HT-29 (cell line): ENCODE data around the gene FBF1. TPM values are rescaled to one million over a fixed set of nuclear protein-coding genes. Genes with fewer than 3 reads are reported as not detected.
"Not testable (repeated sequence)": the region's sequence is repeated elsewhere in the genome, so short reads cannot be mapped to it uniquely, and the experiment has no call there.

Experiments
- DNase-seq: peaks from one replicate; pipeline ENCODE4 v3.0.0-alpha.2; 2015; ENCODE audit warnings: low spot score
- total RNA-seq: library from RNA; depleted of rRNA; stranded (reverse); fragments of >200 nt; shearing (Covaris generic); gene quantifications from 2 replicates; pipeline ENCODE4 v1.2.3, GENCODE V29; 2014; rRNA removed

Gene FBF1, protein sequence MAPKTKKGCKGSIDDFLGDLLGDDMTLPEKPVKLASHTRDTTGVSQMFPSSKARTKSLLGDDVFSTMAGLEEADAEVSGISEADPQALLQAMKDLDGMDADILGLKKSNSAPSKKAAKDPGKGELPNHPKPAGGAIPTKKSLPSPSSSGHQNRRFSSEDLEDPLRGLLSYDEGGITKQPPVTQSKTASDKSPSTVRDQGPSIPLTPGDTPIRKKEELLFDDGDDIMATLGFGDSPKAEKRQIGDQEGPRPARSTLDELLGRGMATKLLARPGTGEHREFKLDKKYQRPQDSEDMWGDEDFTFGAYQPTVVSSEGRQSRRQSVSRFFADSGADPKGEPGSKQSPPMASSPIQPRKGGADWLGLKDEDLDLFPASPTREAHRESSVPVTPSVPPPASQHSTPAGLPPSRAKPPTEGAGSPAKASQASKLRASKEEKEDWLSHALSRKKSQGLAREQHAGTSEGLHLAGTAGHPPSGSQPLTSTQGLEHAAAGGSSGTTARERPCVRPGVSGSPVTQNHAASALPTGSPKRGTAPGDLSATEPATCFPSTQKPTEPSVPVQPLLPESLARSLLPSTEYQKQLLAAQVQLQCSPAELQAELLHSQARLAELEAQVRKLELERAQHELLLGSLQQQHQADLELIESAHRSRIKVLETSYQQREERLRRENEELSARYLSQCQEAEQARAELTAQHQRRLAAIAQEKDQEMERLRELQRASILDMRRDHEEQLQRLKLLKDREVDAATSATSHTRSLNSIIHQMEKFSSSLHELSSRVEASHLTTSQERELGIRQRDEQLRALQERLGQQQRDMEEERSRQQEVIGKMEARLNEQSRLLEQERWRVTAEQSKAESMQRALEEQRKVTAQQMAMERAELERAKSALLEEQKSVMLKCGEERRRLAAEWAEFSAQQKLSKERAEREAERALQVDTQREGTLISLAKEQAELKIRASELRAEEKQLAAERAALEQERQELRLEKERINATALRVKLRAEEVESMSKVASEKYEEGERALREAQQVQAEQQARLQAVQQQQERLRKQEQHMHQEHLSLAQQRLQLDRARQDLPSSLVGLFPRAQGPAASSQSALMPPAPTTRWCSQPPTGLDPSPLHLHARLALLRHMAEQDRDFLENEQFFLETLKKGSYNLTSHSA
- 7.4 and 13.1 TPM in 2 replicates for total RNA-seq

DNA sequence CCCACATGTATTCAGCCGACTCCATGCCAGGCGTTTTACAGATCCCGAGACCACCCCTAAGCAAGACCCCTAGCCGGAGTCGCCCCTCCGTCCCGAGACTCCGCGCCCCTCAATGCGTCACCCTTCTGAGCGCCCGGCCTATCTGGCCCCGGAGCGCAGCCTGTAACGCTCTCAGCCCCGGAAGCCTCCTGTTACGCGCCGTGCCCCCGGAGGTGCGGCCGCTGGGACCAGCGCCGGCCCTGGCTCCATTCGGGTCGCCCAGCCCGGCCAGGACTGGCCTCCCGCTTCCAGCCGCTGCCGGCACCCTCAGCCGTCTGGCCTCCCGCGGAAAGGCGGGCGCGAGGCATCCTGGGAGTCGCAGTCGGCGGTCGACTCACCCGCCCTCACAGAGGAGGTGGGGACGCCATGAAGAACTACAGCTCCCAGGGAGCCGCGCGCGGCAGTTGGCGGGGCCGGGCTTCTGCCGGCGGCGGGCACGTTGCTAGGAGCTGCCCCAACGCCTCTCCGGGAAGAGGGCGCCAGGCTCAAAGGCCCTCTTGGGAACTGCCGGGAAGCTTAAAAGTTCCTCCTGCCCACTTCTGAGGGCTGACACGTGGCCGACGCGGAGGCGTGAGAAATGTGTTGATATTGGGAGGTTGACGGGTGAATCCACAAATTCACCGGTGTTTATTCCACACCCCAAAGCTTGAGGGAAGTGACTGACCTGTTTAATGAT lies at the start of gene FBF1:
Gene FBF1, minus strand, starts transcription at position 316 of the 715 bp plus-strand sequence. CDS start 2,893 bp downstream, outside the sequence.
- peak; percentile 95 for DNase-seq

DNA sequence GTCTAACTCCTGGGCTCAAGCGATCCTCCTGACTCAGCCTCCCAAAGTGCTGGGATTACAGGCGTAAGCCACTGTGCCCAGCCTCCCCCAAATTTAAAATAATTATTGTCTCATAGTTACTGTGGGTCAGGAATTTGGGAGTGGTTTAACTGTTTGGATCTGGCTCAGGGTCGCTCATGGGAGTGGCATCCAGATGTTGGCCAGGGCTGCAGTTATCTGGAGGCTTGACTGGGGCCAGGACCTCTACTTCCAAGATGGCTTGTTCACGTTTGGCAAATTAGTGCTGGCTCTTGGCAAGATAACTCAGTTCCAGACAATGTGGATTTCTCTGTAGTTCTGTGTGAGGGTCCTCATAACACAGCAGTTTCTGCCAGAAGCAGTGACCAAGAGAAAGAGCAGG lies 46.2 kb upstream of the FBF1 start:
- DNase-seq, result no peak

DNA sequence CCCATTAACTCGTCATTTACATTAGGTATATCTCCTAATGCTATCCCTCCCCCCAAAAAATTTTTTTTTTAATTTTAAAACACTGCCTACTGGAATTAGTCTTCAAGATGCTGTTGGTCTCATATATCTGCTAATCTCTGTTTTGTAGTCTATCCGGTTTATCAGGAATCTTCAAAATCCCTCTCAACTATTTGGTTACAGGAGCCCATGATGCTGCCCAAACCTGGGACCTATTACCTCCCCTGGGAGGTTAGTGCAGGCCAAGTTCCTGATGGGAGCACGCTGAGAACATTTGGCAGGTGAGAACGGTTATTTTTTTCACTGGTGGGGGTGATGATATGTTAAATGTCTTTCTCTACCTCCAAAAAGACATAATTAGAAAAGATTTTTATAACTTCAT lies 45.1 kb upstream of the FBF1 start:
- DNase-seq, result no peak

DNA sequence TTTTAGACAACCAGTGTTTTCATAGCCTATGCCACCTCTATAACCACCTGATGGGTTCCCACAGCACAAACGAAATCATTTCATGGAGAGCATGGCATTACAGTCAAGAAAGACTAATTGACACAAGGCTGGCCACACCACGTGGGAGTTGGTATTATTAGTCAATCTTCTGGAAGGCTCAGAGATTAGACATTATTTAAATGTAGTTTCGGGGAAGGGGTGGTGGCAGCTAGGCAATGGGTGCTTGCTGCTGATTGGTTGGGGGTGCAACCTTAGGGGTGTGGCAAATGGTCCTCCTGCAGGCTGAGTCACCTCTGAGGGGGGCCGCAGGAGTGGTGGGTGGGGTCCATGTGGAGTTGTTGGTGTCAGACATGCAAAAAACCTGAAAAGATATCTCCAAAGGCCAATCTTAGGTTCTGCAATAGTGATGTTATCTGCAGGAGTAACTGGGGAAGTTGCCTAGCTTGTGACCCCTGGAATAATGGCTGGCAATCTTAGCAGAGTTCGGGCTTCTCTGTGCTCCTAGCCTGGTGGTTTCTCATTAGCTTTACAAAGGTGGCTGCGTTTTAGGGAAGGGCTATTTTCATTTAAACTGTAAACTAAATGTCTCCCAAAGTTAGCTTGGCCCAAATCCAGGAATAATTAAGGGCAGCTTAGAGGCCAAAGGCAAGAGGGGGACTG lies 42.8 kb upstream of the FBF1 start:
- no peak for DNase-seq

DNA sequence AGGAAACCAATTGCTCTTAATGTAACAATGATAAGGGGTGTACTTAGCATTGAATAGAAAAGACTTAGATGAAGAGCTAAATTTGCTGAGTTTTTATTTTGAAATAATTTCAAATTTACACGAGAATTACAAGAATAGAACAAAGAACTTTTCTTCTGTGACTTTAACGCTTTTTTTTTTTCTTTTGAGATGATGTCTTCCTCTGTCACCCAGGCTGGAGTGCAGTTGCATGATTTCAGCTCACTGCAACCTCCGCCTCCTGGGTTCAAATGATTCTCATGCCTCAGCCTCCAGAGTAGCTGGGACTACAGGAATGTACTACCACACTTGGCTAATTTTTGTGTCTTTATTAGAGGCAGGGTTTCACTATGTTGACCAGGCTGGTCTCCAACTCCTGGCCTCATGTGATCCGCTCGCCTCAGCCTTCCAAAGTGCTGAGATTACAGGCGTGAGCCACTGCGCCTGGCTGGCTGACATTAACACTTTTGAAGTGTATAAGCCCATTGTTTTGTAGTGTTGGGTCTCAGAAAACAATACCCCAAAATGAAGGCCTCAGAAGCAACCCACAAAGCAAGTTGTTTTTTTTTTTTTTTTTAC lies 40.3 kb upstream of the FBF1 start:
- no peak for DNase-seq

DNA sequence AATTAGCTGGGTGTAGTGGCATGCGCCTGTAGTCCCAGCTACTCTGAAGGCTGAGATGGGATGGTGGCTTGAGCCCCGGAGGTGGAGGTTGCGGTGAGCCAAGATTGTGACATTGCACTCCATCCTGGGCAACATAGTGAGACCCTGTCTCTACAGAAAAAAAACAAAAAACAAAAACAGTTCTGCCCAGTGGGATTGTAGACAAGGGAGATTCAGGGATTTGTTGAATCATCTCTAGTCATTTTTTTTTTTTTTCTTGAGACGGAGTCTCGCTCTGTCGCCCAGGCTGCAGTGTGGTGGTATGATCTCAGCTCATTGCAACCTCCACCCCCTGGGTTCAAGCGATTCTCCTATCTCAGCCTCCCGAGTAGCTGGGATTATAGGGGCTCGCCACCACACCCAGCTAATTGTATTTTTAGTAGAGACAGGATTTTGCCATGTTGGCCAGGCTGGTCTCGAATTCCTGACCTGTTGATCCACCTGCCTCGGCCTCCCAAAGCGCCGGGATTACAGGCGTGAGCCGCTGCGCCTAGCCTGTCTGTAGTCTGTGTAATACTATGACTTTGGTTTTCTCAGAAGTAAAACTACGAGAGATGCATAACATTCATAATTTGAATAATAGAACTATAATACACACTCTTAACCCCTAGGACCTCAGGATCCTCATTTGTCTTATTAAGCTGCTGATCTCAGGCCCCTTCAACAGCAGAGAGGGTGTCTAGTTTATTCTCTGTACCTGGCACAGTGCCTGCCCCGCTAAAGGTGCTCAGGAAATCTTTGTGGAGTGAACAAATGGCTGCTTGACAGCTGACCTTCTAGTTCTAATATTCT lies 39.6 kb upstream of the FBF1 start:
- DNase-seq, result no peak

DNA sequence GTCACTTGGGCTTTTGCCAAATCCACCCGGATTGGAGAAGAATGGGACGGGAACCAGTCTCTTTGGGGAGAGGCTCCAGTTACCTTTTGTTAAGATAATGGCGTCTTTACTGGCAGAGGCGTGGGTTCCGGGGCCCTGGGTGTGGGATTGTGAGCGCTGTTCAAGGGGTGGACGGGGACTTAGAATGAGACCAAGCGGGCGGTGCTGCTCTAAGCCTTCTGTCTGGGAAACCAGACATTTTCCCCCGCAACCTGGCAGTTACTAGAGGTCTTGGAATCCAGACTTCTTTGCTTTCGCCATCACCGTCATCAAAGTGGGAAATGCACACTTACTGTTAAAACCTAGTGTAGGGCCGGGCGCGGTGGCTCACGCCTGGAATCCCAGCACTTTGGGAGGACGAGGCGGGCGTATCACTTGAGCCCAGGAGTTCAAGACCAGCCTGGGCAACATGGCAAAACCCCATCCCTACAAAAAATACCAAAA lies 38.9 kb upstream of the FBF1 start:
- no peak for DNase-seq

DNA sequence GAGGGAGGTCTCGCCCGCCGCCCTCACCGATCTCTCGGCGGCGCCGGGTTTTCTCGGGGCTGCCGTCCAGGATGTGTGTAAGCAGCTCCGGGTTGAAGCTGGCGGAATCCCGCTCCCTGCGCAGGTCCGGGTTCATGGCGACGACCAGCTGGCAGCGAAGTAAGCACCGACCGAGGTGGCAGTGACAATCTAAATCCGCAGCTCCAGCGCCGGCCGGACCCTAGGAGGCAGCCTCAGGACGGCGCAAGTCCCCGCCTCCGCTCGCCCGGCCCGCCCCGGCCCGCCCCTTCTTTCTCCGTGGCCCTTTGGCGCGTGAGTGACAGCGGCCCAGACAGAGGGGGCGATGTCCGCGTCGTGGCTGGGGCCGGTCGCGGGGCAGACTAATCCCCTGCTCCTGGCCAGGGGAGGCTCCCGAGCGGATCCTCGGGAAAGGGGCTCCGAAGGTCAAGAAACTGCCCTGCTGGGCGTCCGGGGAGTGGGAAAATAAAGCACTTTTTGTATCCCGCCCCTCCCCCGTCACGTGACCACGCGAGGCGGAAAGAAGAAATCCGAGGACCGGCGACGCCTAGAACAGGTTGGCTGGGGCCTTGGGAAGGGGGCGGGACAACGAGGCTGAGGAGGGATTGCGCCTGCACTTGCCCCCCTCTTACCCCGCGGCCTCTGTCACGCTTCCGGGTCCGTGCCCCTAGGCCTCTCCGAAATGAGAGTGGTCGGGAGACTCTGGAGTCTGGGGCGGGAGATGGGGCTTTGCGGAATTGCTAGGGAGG lies 38.3 kb upstream of the FBF1 start, which contains the start of the genes ACOX1 and TEN1:
Gene ACOX1, minus strand, starts transcription at position 229 of the 767 bp plus-strand sequence. Its CDS starts 93 bp downstream, at position 136.
Gene TEN1, plus strand, starts transcription at position 303 of the 767 bp plus-strand sequence. CDS start 6,953 bp downstream, outside the sequence.
- DNase-seq, result peak; percentile 96

DNA sequence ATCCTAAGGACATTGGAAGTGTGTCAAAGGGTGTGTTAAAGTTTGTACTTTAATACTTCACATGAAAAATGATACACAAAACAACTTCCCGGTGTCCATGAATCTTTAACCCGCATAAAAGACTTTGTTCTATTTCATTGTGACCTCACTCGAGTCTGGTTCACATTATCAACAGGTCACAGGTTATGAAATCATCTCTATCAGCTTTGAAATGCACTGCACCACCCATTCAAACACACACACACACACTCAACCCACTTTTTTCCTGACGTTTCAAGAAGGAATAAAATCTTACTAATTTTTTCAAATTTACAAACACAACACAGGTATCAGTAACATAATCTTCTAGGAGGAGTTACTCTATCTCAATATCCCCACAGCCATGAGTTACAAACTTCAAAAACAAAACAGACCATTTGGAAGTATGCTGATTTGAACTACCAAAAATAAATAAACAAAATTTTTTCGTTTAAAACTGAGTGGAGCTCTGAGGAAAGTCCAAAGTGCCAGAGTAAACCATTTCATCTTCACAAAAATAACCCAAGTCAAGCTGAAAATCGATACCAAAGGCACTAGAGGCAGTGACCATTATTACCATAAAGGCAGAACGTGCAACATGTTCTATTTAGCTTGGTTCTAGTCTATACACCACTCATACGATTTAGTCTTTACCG lies 35.5 kb upstream of the FBF1 start:
- peak; percentile 51 for DNase-seq

DNA sequence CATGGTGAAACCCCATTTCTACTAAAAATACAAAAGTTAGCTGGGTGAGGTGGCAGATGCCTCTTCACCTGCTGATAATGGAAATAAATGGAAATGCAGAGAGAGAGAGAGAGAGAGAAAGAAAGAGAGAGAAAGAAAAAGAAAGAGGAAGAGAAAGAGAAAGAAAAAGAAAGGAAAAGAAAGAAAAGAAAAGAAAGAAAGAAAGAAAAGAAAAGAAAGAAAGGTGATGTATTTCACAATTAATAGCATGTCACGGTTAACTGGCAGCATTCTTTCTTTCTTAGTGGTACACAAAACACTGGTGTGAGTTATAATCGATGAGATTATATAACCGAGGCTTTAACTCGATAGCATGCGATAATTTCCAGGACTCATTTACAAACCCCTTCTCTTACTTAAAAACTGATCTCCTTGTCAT lies 34.9 kb upstream of the FBF1 start:
- DNase-seq, result no peak

DNA sequence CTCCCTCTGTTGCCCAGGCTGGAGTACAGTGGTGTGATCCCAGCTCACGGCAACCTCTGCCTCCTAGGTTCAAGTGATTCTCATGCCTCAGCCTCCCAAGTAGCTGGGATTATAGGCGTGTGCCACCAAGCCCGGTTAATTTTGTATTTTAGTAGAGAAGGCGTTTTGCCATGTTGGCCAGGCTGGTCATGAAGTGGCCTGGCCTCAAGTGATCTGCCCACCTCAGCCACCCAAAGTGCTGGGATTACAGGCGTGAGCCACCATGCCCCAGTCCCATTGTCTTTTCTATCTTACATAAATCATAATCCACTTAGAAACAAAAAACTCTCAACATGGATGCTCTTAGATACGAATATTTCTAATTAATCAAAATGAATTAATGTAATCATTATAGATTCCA lies 34.3 kb upstream of the FBF1 start:
- not testable (repeated sequence) for DNase-seq

DNA sequence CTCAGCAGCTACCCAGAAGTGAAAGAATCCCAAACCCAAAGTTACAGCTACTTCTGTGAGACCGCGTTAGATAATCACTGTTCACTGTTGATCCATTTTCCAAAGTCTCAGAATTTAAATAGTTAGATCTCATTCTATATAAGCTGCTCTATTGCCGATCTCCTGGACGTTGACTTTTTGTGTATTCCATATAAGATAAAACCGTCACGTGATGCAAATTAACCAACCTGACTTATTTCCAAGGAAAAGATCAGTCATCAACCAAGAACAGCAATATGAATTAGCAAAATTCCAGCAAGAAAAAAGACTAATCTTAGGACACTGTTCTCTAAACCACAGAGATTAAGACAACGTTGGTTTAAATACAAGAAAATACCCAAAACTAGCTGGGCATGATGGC lies 29.8 kb upstream of the FBF1 start:
- DNase-seq, result no peak

DNA sequence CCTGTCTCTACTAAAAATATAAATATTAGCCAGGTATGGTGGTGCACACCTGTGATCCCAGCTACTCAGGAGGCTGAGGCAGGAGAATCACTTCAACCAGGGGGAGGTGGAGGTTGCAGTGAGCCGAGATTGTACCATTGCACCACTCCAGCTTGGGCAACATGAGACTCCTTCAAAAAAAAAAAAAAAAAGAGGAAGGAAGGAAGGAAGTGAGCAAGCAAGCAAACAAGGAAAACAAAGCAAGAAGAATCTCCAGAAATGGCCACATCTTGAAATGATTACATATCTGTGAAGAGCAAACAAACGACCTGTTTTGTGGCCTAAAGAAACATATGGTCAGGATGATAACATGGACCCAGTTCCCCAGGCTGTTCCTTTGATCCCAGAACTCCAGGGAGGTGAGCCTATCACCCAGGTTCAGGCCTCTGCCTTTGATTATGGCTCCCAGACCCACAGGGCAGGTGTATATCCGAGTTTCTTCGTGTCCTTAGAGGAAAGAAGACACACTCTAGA lies 29.2 kb upstream of the FBF1 start:
- DNase-seq, result no peak

DNA sequence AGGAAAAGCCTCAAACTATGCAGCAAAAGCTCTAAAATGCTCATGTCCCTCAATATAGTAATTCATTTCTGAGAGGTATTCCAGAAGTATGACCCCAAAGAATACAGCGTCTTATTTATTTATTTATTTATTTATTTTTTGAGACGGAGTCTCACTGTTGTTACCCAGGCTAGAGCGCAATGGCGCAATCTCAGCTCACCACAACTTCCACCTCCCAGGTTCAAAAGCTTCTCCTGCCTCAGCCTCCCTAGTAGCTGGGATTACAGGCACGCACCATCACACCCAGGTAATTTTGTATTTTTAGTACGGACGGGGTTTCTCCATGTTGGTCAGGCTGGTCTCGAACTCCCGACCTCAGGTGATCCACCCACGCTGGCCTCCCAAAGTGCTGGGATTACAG lies 28.2 kb upstream of the FBF1 start:
- DNase-seq, result not testable (repeated sequence)

DNA sequence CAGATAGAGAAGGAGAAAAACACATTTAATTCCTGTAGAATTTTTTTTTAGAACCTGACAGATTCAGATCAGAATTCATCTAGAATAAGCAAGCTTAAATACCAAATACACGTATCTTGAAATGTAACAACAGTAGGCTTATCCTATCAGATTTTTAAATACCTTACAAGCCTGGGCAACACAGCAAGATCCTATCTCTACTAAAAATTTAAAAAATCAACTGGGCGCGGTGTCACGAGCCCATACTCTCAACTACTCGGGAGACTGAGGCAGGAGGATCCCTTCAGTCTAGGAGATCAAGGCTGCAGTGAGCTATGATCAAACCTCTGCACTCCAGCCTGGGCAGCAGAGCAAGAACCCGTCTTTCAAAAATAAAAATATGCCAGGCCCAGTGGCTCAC lies 24.6 kb upstream of the FBF1 start:
- DNase-seq, result no peak

DNA sequence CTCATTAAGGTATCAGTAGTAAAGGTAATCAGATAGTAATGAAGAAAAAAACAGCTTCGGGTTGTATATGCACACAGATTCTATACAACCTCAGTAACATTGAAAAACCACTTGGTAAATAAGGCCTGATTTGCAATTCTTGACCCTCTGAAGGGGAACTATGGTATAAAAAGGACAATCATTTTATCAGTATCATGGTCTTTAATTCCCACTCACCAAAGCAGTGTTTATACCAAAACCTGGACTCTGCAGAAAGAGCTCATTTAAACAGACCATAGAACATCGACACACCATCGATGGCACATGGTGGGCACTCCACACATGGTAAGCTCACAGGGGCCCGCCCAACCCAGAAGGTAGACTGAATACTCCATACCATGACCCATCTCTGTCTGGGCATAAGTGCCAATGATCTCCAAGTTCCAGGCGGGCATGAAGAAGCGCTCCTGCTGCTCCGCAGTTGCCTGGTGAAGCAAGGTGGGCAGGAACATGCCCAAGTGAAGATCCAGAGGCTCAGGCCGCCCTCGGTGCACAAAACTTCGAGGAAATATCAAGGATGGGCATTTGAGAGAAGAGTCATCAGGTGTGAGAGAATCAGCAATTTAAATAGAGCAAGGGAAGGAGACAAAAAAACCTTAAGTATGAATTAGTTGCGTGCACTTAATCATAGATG lies 19.1 kb upstream of the FBF1 start:
- DNase-seq, result no peak
